ENCODE measurements around the gene MT1M.
A peak's percentile ranks its signal among the peaks of the same experiment; 100 is the strongest.

MT1M gene

GRCh38 chr16:56608043-56608875, 24.2 kb upstream of the MT1M start, which contains the start of gene MT2A:
MT2A (plus strand) TSS chr16:56608584; CDS start chr16:56608656, 72 bp downstream.
- no peak for TF ChIP-seq CTCF (IDR thresholded peaks at IDR 0.05; ENCODE audit: control insufficient read depth, insufficient read depth, low read depth, low read length, missing control alignments)
- peak; percentile 86 for DNase-seq (ENCODE audit: low read depth)
- H3K4me3 ChIP-seq (ENCODE audit: control insufficient read depth, low read depth, low read length), result peak within 1 kb of the TSS; percentile 71

DNA sequence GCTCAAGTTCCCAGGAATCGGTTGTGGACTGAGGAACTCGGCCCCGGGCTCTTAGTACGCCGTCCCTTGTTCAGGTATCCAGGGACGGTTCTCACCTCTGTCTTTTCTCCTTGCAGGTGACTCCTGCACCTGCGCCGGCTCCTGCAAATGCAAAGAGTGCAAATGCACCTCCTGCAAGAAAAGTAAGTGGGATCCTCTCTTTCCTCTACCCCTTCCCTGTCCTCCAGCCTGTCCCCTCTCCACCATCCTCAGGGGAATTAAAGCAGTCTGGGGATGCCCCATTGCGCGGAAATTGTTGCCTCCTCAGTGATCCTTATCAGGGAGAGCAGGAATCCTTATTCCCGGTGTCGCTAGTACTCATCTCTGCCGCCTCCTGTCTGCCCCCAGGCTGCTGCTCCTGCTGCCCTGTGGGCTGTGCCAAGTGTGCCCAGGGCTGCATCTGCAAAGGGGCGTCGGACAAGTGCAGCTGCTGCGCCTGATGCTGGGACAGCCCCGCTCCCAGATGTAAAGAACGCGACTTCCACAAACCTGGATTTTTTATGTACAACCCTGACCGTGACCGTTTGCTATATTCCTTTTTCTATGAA, 23.5 kb upstream of the MT1M start:
- H3K4me3 ChIP-seq (ENCODE audit: control insufficient read depth, low read depth, low read length), result peak overlapping the region; percentile 71
- TF ChIP-seq CTCF (IDR thresholded peaks at IDR 0.05; ENCODE audit: control insufficient read depth, insufficient read depth, low read depth, low read length, missing control alignments), result no peak
- DNase-seq (ENCODE audit: low read depth), result no peak

GRCh38 chr16:56609463-56609921, 23.0 kb upstream of the MT1M start:
- DNase-seq (ENCODE audit: low read depth), result peak; percentile 67
- H3K4me3 ChIP-seq (ENCODE audit: control insufficient read depth, low read depth, low read length), result peak overlapping the region; percentile 71
- TF ChIP-seq CTCF (IDR thresholded peaks at IDR 0.05; ENCODE audit: control insufficient read depth, insufficient read depth, low read depth, low read length, missing control alignments), result peak; percentile 20

- DNase-seq (ENCODE audit: low read depth), result peak; percentile 85
- H3K4me3 ChIP-seq (ENCODE audit: control insufficient read depth, low read depth, low read length), result peak overlapping the region; percentile 33
- TF ChIP-seq CTCF (IDR thresholded peaks at IDR 0.05; ENCODE audit: control insufficient read depth, insufficient read depth, low read depth, low read length, missing control alignments), result no peak
These were observed 22.3 kb upstream of the MT1M start for GRCh38 chr16:56610017-56610608.

- no peak for TF ChIP-seq CTCF (IDR thresholded peaks at IDR 0.05; ENCODE audit: control insufficient read depth, insufficient read depth, low read depth, low read length, missing control alignments)
- H3K4me3 ChIP-seq (ENCODE audit: control insufficient read depth, low read depth, low read length), result peak overlapping the region; percentile 33; the same call in 1 of the 2 replicates
These were observed 21.8 kb upstream of the MT1M start for GRCh38 chr16:56610609-56611111.

DNA sequence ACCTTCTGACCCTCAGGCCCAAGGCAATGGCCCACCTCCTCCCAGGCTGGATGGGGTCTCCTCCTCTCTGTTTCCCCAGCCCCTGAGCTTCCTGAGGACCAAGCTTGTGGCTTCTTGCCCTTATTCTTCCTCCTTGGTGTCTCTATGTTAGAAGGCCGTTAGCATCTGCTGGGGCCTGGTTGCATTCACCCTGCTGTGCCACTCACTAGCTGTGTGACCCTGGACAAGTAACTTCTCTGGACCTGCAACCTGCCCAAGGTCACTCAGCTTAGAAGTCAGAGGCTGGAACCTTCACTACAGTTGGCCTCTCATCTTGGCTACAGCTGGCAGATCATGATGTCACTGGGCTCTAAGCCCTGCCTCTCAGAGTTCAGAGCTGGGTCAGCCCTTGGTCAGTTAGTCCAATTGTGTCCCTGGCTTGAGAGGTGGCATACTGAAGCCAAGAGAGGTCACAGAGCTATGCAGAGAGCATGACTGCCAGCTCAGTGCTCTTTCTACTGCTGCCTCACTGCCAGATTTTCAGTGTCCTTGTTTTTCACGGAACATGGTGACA, 21.1 kb upstream of the MT1M start:
- no peak for DNase-seq (ENCODE audit: low read depth)
- no peak for TF ChIP-seq CTCF (IDR thresholded peaks at IDR 0.05; ENCODE audit: control insufficient read depth, insufficient read depth, low read depth, low read length, missing control alignments)
- H3K4me3 ChIP-seq (ENCODE audit: control insufficient read depth, low read depth, low read length), result no peak overlapping the region

More at GRCh38 chr16:56610609-56611111, 21.8 kb upstream of the MT1M start:
- peak; percentile 60 for DNase-seq (ENCODE audit: low read depth)

Measured in AG09309 (cell line).